SK-N-SH treated with all-trans-retinoic acid at 6 μM for 48 hours (cell line): ENCODE data around the gene TIGD3.

Experiments
- ATAC-seq: fragments of 200-7000 bp; cut with Tn5 transposase; 3 replicates; pipeline ENCODE4 v1.9.1; 2020; ENCODE audit warnings: mild to moderate bottlenecking, moderate library complexity
- ARNTL ChIP-seq: fragments of 450-650 bp; formaldehyde crosslinking; IDR thresholded peaks from 2 replicates; pipeline ENCODE4 v1.5.0; 2020; ENCODE audit warnings: low read depth, mild to moderate bottlenecking, moderate library complexity, borderline replicate concordance
- BACH2 ChIP-seq: fragments of 250-450 bp; sonication (Bioruptor Pico); IDR thresholded peaks from 2 replicates; pipeline ENCODE4 v1.9.0; 2021; ENCODE audit warnings: mild to moderate bottlenecking, borderline replicate concordance
- CSDC2 ChIP-seq: fragments of 250-450 bp; sonication (Bioruptor Pico); IDR thresholded peaks from 2 replicates; pipeline ENCODE4 v1.5.0; 2020; ENCODE audit warnings: mild to moderate bottlenecking, moderate library complexity
- ESRRG ChIP-seq: fragments of 250-450 bp; sonication (Bioruptor Pico); IDR thresholded peaks from 2 replicates; pipeline ENCODE4 v1.6.1; 2021; ENCODE audit warnings: mild to moderate bottlenecking
- GLIS3 ChIP-seq: fragments of 250-450 bp; sonication (Bioruptor Pico); IDR thresholded peaks from 2 replicates; pipeline ENCODE4 v1.5.0; 2020; ENCODE audit warnings: mild to moderate bottlenecking, moderate library complexity
- ISL1 ChIP-seq: fragments of 250-450 bp; sonication (Bioruptor Pico); IDR thresholded peaks from 2 replicates; pipeline ENCODE4 v2.1.2; 2022; ENCODE audit warnings: mild to moderate bottlenecking, moderate library complexity
- PPARA ChIP-seq: fragments of 250-450 bp; sonication (Bioruptor Pico); IDR thresholded peaks from 2 replicates; pipeline ENCODE4 v1.5.0; 2020; ENCODE audit warnings: mild to moderate bottlenecking, borderline replicate concordance
- RARB ChIP-seq: fragments of 250-450 bp; sonication (Bioruptor Pico); IDR thresholded peaks from 2 replicates; pipeline ENCODE4 v1.8.0; 2021; ENCODE audit warnings: mild to moderate bottlenecking, moderate library complexity
- SNAI2 ChIP-seq: fragments of 250-450 bp; sonication (Bioruptor Pico); IDR thresholded peaks from 2 replicates; pipeline ENCODE4 v1.5.0; 2020; ENCODE audit warnings: mild to moderate bottlenecking, moderate library complexity
- TCF4 ChIP-seq: fragments of 250-450 bp; sonication (Bioruptor Pico); IDR thresholded peaks from 2 replicates; pipeline ENCODE4 v1.8.0; 2021; ENCODE audit warnings: mild to moderate bottlenecking, moderate library complexity, borderline replicate concordance
- TOX ChIP-seq: fragments of 250-450 bp; sonication (Bioruptor Pico); IDR thresholded peaks from 2 replicates; pipeline ENCODE4 v1.8.0; 2021; ENCODE audit warnings: mild to moderate bottlenecking, moderate library complexity, borderline replicate concordance
- ZC3H10 ChIP-seq: fragments of 250-450 bp; sonication (Bioruptor Pico); IDR thresholded peaks from 2 replicates; pipeline ENCODE4 v1.5.1; 2021; ENCODE audit warnings: mild to moderate bottlenecking, moderate library complexity
- ZFP3 ChIP-seq: fragments of 250-450 bp; sonication (Bioruptor Pico); IDR thresholded peaks from 2 replicates; pipeline ENCODE4 v1.5.0; 2020; ENCODE audit warnings: mild to moderate bottlenecking, moderate library complexity
- ZFP30 ChIP-seq: fragments of 450-650 bp; formaldehyde crosslinking; IDR thresholded peaks from 2 replicates; pipeline ENCODE4 v1.5.0; 2022; ENCODE audit warnings: mild to moderate bottlenecking, moderate library complexity
- ZNF565 ChIP-seq: fragments of 450-650 bp; formaldehyde crosslinking; conservative IDR thresholded peaks from 2 replicates; pipeline ENCODE4 v1.5.0; 2020; ENCODE audit warnings: low read depth, mild to moderate bottlenecking, moderate library complexity
- ZNF70 ChIP-seq: fragments of 450-650 bp; formaldehyde crosslinking; IDR thresholded peaks from 2 replicates; pipeline ENCODE4 v1.5.0; 2020; ENCODE audit warnings: mild to moderate bottlenecking, moderate library complexity
- ZNF8 ChIP-seq: fragments of 450-650 bp; formaldehyde crosslinking; IDR thresholded peaks from 2 replicates; pipeline ENCODE4 v1.5.0; 2020; ENCODE audit warnings: mild to moderate bottlenecking, moderate library complexity
- TF ChIP-seq, protein P1 (sequence below): fragments of 250-450 bp; sonication (Bioruptor Pico); IDR thresholded peaks from 2 replicates; pipeline ENCODE4 v1.5.1; 2020; ENCODE audit warnings: low read depth, mild to moderate bottlenecking, moderate library complexity
- TF ChIP-seq, protein P2 (sequence below): fragments of 250-450 bp; sonication (Bioruptor Pico); IDR thresholded peaks from 2 replicates; pipeline ENCODE4 v1.8.0; 2020; ENCODE audit warnings: mild to moderate bottlenecking, moderate library complexity, borderline replicate concordance
- TF ChIP-seq, protein P3 (sequence below): fragments of 250-450 bp; sonication (Bioruptor Pico); IDR thresholded peaks from 2 replicates; pipeline ENCODE4 v1.5.0; 2020; ENCODE audit warnings: mild to moderate bottlenecking, moderate library complexity

The TIGD3 gene

DNA sequence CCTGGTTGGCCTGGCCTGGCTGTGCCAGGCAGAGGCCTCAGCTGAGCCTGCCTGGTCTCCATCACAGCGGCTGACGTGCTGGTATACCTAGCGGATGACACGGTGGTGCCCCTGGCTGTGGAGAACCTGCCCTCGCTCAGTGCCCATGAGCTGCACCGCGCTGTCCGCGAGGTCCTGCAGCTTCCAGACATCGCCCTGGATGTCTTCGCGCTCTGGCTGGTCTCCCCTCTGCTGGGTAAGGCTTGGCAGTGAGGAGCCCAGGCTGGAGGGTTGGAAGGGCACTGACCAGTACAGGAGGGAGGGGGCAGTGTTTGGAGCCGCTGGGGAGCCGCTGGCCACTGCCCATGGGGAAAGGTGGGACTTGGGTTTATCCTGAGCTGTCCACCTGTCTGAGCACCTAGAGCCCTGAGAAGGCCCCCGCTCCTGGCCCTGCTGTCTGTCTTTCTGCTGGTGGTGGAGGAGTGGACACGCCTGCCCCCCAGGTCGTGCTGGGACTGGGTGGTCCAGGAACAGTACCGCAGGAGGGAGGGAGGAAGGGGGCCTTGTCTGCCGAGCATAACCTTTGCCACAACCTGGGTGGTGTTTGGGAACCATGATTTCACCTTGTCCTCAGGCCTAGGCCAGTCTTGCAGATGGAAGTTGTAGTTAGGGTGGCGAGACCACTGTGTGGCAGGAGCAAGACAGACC is 34.9 kb downstream of the TIGD3 start:
- no peak for ATAC-seq
- TF ChIP-seq, protein P1, sequence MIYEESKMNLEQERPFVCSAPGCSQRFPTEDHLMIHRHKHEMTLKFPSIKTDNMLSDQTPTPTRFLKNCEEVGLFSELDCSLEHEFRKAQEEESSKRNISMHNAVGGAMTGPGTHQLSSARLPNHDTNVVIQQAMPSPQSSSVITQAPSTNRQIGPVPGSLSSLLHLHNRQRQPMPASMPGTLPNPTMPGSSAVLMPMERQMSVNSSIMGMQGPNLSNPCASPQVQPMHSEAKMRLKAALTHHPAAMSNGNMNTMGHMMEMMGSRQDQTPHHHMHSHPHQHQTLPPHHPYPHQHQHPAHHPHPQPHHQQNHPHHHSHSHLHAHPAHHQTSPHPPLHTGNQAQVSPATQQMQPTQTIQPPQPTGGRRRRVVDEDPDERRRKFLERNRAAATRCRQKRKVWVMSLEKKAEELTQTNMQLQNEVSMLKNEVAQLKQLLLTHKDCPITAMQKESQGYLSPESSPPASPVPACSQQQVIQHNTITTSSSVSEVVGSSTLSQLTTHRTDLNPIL (CRISPR knock-in tag), result no peak
- TF ChIP-seq ESRRG (no peak), ZFP30 (CRISPR knock-in tag) (no peak), ZNF70 (CRISPR knock-in tag) (no peak), TOX (CRISPR knock-in tag) (no peak), ZFP3 (CRISPR knock-in tag) (no peak), CSDC2 (CRISPR knock-in tag) (no peak), GLIS3 (CRISPR knock-in tag) (no peak), ISL1 (CRISPR knock-in tag) (no peak), ARNTL (CRISPR knock-in tag) (no peak), BACH2 (CRISPR knock-in tag) (no peak), ZNF8 (CRISPR knock-in tag) (no peak), ZNF565 (no peak), PPARA (no peak), ZC3H10 (no peak), RARB (CRISPR knock-in tag) (no peak)
- TF ChIP-seq, protein P2, sequence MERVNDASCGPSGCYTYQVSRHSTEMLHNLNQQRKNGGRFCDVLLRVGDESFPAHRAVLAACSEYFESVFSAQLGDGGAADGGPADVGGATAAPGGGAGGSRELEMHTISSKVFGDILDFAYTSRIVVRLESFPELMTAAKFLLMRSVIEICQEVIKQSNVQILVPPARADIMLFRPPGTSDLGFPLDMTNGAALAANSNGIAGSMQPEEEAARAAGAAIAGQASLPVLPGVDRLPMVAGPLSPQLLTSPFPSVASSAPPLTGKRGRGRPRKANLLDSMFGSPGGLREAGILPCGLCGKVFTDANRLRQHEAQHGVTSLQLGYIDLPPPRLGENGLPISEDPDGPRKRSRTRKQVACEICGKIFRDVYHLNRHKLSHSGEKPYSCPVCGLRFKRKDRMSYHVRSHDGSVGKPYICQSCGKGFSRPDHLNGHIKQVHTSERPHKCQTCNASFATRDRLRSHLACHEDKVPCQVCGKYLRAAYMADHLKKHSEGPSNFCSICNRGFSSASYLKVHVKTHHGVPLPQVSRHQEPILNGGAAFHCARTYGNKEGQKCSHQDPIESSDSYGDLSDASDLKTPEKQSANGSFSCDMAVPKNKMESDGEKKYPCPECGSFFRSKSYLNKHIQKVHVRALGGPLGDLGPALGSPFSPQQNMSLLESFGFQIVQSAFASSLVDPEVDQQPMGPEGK (CRISPR knock-in tag), result no peak
- TF ChIP-seq, protein P3, sequence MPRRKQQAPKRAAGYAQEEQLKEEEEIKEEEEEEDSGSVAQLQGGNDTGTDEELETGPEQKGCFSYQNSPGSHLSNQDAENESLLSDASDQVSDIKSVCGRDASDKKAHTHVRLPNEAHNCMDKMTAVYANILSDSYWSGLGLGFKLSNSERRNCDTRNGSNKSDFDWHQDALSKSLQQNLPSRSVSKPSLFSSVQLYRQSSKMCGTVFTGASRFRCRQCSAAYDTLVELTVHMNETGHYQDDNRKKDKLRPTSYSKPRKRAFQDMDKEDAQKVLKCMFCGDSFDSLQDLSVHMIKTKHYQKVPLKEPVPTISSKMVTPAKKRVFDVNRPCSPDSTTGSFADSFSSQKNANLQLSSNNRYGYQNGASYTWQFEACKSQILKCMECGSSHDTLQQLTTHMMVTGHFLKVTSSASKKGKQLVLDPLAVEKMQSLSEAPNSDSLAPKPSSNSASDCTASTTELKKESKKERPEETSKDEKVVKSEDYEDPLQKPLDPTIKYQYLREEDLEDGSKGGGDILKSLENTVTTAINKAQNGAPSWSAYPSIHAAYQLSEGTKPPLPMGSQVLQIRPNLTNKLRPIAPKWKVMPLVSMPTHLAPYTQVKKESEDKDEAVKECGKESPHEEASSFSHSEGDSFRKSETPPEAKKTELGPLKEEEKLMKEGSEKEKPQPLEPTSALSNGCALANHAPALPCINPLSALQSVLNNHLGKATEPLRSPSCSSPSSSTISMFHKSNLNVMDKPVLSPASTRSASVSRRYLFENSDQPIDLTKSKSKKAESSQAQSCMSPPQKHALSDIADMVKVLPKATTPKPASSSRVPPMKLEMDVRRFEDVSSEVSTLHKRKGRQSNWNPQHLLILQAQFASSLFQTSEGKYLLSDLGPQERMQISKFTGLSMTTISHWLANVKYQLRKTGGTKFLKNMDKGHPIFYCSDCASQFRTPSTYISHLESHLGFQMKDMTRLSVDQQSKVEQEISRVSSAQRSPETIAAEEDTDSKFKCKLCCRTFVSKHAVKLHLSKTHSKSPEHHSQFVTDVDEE, result no peak
- TF ChIP-seq, all 23 proteins: peak for 0

- TF ChIP-seq PPARA, result no peak
- no peak for TF ChIP-seq ZNF70 (CRISPR knock-in tag)
- no peak for TF ChIP-seq BACH2 (CRISPR knock-in tag)
- no peak for TF ChIP-seq SNAI2 (CRISPR knock-in tag)
- TF ChIP-seq TCF4 (CRISPR knock-in tag), result no peak
- TF ChIP-seq, protein P2 (CRISPR knock-in tag), result no peak
- TF ChIP-seq TOX (CRISPR knock-in tag), result no peak
- ATAC-seq, result 0 out of 3 replicates have a peak, but pooled peaks have one; percentile 2
These were observed 35.8 kb downstream of the TIGD3 start for GRCh38 chr11:65390099-65390941.

DNA sequence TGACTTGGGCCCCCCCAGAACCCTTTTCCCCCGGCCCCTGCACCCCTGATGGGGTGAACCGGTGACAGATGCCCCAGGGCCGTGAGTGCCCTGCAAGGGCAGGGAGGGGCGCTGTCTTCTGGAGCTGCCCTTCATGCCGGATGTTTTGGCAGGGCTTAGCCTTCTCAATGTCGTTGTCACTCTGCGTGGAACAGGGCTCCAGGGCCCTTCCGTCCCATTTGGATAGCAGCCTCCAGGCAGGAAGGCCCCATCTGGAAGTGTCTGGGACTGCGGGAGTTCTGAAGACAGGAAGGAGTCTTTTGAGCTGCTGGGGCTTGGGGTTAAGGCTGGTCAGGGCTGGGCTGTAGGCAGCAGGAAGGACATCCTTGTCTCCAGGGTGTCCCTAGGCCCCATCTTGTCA is 36.4 kb downstream of the TIGD3 start:
- peak; percentile 28 for ATAC-seq
- TF ChIP-seq, protein P2 (CRISPR knock-in tag), result no peak
- no peak for TF ChIP-seq TOX (CRISPR knock-in tag)
- TF ChIP-seq, protein P1 (CRISPR knock-in tag), result no peak
- no peak for TF ChIP-seq GLIS3 (CRISPR knock-in tag)
- no peak for TF ChIP-seq ZFP30 (CRISPR knock-in tag)
- TF ChIP-seq RARB (CRISPR knock-in tag), result no peak
- TF ChIP-seq, protein P3, result no peak
- no peak for TF ChIP-seq ZNF8 (CRISPR knock-in tag)
- TF ChIP-seq ZNF565, result no peak
- TF ChIP-seq BACH2 (CRISPR knock-in tag), result no peak
- no peak for TF ChIP-seq CSDC2 (CRISPR knock-in tag)
- no peak for TF ChIP-seq ARNTL (CRISPR knock-in tag)
- no peak for TF ChIP-seq ZC3H10
- TF ChIP-seq TCF4 (CRISPR knock-in tag), result no peak
